Transverse colon (tissue), 4 donors: ENCODE results near the gene HSDL2. TPM values are rescaled to one million over a fixed set of nuclear protein-coding genes. Genes with fewer than 3 reads are reported as not detected.
A peak's percentile ranks its signal among the peaks of the same experiment; 100 is the strongest.

Experiments
- DNase-seq: peaks from one replicate; pipeline ENCODE4 v3.0.0-alpha.2; 2019
- H3K27ac ChIP-seq, 4 donors: fragments of 200-600 bp; sonication (generic); 2 replicates each; pipeline ENCODE4 v1.5.1; 2016 to 2018; ENCODE audit warnings: inconsistent platforms in 4 of 4
- H3K27me3 ChIP-seq: fragments of 200-600 bp; sonication (generic); 2 replicates; pipeline ENCODE4 v1.5.1; 2017; ENCODE audit warnings: inconsistent platforms
- H3K36me3 ChIP-seq, 4 donors: fragments of 200-600 bp; sonication (generic); 2 replicates each; pipeline ENCODE4 v1.5.1; 2017 to 2019; ENCODE audit warnings: inconsistent platforms in 4 of 4
- H3K4me1 ChIP-seq, 4 donors: fragments of 200-600 bp; sonication (generic); 2 replicates each; pipeline ENCODE4 v1.5.1; 2017 to 2020; ENCODE audit warnings: inconsistent platforms in 4 of 4
- H3K4me3 ChIP-seq, 4 donors: fragments of 200-600 bp; sonication (generic); 1 replicate in 1 of 4; 2 replicates in 3 of 4; pipeline versions ENCODE4 v1.5.1 to v1.6.1; 2017 to 2019; ENCODE audit warnings: inconsistent platforms in 4 of 4
- H3K9me3 ChIP-seq, 2 donors: fragments of 200-600 bp; sonication (generic); 2 replicates each; pipeline ENCODE4 v1.5.1; 2017 to 2019; ENCODE audit warnings: inconsistent platforms in 2 of 2
- EP300 ChIP-seq: sonication (generic); formaldehyde crosslinking; IDR thresholded peaks from one replicate; pipeline ENCODE4 v1.6.1; 2017; ENCODE audit warnings: antibody characterized with exemption, low read depth
- POLR2A ChIP-seq: fragments of 450-650 bp; IDR thresholded peaks from one replicate; pipeline ENCODE4 v1.6.1; 2016; ENCODE audit warnings: antibody characterized with exemption, mild to moderate bottlenecking, moderate library complexity
- POLR2AphosphoS5 ChIP-seq, 3 donors: sonication (generic); formaldehyde crosslinking; IDR thresholded peaks; one replicate each; pipeline ENCODE4 v1.6.1; 2016; ENCODE audit warnings: antibody characterized with exemption in 3 of 3
- WGBS, 2 donors: methylation state at CpG; one replicate each; pipeline ENCODE4 v1.1.5; 2018; ENCODE audit warnings: low coverage in 1 of 2; 5-methylcytosine and 5-hydroxymethylcytosine counted together
- in situ Hi-C, 4 donors: fragments of 200-750 bp; cut with MboI; loops; one replicate each; pipeline versions ENCODE4 v1.15.0 to v1.15.1; 2017; ENCODE audit warnings: low sequenced_read_pairs in 3 of 4, low pct_ligation_motif_present in 1 of 4, low pct_unique_long_range_greater_than_20kb in 1 of 4
- intact Hi-C: fragments of 100-400 bp; cut with DNase I; formaldehyde crosslinking; loops from one replicate; pipeline ENCODE4 v1.15.1; 2023; ENCODE audit warnings: low total_unique reads
- total RNA-seq, 4 donors: library from RNA; depleted of rRNA; stranded (reverse); fragments of >200 nt; gene quantifications; one replicate each; pipeline ENCODE4 v1.1.0, GENCODE V29; 2016
- TF ChIP-seq, protein P1 (sequence below), 5 experiments: fragments of 200-600 bp in 3 of 5; fragments of 450-650 bp in 2 of 5; sonication (generic) in 3 of 5; IDR thresholded peaks; 1 replicate in 2 of 5; 2 replicates in 3 of 5; pipeline ENCODE4 v1.5.1; 2016 to 2017; ENCODE audit warnings: antibody characterized with exemption in 5 of 5, inconsistent platforms in 3 of 5, mild to moderate bottlenecking in 2 of 5, moderate library complexity in 1 of 5

Gene HSDL2
- total RNA-seq, 4 donors from 2014 or later = 24.9 to 46.4 (median 28.8) TPM

DNA sequence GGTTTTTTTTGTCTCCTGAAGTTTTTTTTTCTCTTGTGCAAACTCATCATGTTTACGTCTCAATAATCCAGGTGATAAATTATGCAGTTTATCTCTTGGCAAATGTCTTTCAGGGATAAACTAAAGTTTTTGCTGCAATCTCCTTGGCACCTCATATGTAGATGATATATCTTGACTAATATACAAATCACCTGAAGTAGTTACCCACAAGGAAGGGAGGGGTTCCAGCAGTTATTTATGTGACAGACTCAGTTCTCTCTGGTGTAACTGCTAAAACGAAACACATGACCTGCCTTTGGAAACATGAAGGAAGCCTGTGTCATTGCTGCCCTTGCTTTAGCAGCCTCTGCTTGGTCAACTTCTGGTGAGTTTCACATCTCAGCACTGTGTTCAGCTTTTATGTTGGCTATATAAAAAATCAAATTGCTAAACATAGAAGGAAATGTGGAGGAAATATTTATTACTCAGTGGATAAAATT lies 67.4 kb downstream of the HSDL2 start:
- DNase-seq = no peak
- TF ChIP-seq, protein P1, sequence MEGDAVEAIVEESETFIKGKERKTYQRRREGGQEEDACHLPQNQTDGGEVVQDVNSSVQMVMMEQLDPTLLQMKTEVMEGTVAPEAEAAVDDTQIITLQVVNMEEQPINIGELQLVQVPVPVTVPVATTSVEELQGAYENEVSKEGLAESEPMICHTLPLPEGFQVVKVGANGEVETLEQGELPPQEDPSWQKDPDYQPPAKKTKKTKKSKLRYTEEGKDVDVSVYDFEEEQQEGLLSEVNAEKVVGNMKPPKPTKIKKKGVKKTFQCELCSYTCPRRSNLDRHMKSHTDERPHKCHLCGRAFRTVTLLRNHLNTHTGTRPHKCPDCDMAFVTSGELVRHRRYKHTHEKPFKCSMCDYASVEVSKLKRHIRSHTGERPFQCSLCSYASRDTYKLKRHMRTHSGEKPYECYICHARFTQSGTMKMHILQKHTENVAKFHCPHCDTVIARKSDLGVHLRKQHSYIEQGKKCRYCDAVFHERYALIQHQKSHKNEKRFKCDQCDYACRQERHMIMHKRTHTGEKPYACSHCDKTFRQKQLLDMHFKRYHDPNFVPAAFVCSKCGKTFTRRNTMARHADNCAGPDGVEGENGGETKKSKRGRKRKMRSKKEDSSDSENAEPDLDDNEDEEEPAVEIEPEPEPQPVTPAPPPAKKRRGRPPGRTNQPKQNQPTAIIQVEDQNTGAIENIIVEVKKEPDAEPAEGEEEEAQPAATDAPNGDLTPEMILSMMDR (IDR thresholded peaks at IDR 0.05) = no peak
- TF ChIP-seq POLR2AphosphoS5 (IDR thresholded peaks at IDR 0.05) = peak; percentile 6 to 44 (median 29)
- H3K36me3 ChIP-seq = no peaks in the 10 kb centered on the region
- H3K27me3 ChIP-seq = no peaks in the 10 kb centered on the region
- 33 to 56% methylated on average over 1 to 2 of the region's 2 CpGs for WGBS, 2 donors
- H3K9me3 ChIP-seq = no peaks in the 10 kb centered on the region
- H3K4me1 ChIP-seq = peaks cover 0 to 9% (median 0%) of the 10 kb centered on the region in 4 donors
- intact Hi-C loops (no loop called here), in situ Hi-C loops (no loop called here)
- H3K27ac ChIP-seq = peak overlapping the region in 2 of 4 donors; percentile 13 to 23
- H3K4me3 ChIP-seq = no peak overlapping the region

DNA sequence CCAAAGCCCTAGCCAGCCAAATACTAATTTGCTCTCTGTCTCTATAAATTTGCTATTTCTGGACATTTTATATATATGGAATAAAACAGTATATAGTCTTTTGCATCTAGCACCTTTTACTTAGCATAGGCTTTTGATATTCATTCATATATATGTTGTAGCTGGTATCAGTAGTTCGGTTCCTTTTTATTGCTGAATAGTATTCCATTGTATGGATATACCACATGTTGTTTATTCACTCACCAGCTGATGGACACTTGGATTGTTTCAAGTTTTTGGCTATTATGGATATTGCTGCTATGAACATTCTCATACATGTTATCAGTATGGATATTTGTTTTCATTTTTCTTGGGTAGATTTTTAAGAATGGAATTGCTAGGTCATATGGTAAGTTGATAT lies 82.9 kb downstream of the HSDL2 start:
- Histone ChIP-seq H3K4me3 (no peak overlapping the region), H3K4me1 (no peaks in the 10 kb centered on the region), H3K27ac (no peak overlapping the region), H3K27me3 (no peaks in the 10 kb centered on the region), H3K9me3 (no peaks in the 10 kb centered on the region), H3K36me3 (peaks cover 0 to 43% (median 3%) of the 10 kb centered on the region in 4 donors)
- no peak for TF ChIP-seq POLR2AphosphoS5 (IDR thresholded peaks at IDR 0.05)
- 94 to 100% methylated on average over 1 of the region's 1 CpG for WGBS, 2 donors
- no peak for DNase-seq
- intact Hi-C loops = no loop called here
- in situ Hi-C loops = no loop called here

DNA sequence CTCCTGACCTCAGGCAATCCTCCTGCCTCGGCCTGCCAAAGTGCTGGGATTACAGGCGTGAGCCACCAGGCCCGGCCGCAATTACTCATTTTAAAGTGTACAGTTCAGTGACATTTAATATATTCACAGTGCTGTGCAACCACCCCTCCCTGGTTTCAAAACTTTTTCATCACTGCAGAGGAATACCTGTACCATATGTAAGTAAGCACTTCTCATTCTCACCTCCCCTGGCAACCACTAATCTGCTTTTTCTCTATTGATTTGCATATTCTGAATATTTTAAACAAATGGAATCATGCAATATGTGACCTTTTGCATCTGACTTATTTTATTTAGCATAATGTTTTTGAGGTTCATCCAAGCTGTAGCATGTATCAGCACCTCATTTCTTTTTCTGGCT lies 85.4 kb downstream of the HSDL2 start:
- intact Hi-C loops = no loop called here
- Histone ChIP-seq H3K4me3 (no peak overlapping the region), H3K9me3 (no peaks in the 10 kb centered on the region), H3K27ac (no peak overlapping the region), H3K36me3 (peaks cover 0 to 30% (median 3%) of the 10 kb centered on the region in 4 donors), H3K4me1 (no peaks in the 10 kb centered on the region), H3K27me3 (no peaks in the 10 kb centered on the region)
- in situ Hi-C loops = no loop called here
- WGBS, 2 donors = 94% methylated on average over 4 of the region's 4 CpGs; no CpG with 5 or more reads in 1 of the 2 donors
- TF ChIP-seq EP300 (no peak), POLR2AphosphoS5 (IDR thresholded peaks at IDR 0.05) (no peak), POLR2A (no peak)
- TF ChIP-seq, protein P1 (IDR thresholded peaks at IDR 0.05) = no peak
- no peak for DNase-seq

DNA sequence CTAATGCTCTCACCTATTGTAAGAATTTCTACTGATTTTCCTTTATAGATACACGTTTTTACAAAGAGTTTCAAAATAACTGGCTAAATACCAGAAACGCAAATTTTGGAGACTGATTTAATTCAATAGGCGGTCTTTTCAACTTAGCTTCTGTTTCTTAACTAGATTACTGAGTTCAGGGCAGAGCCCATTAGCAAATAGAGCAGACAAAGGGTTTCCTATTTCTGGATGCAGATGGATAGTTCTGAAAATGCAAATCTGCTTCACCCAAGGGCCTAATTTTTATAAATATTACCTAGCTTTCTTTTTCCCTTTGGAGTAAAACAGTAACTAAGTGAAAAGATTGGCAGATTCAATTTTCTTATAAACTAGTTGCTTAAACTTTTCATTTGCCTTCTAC lies 93.1 kb downstream of the HSDL2 start:
- 88 to 94% methylated on average over 3 of the region's 3 CpGs for WGBS, 2 donors
- Histone ChIP-seq H3K9me3 (no peaks in the 10 kb centered on the region), H3K27ac (no peak overlapping the region), H3K36me3 (no peaks in the 10 kb centered on the region), H3K4me1 (no peaks in the 10 kb centered on the region), H3K4me3 (no peak overlapping the region), H3K27me3 (no peaks in the 10 kb centered on the region)
- in situ Hi-C loops = no loop called here
- TF ChIP-seq EP300 = no peak
- TF ChIP-seq POLR2A = no peak
- TF ChIP-seq, protein P1 (IDR thresholded peaks at IDR 0.05) = no peak
- no peak for TF ChIP-seq POLR2AphosphoS5 (IDR thresholded peaks at IDR 0.05)
- intact Hi-C loops = no loop called here
- no peak for DNase-seq

DNA sequence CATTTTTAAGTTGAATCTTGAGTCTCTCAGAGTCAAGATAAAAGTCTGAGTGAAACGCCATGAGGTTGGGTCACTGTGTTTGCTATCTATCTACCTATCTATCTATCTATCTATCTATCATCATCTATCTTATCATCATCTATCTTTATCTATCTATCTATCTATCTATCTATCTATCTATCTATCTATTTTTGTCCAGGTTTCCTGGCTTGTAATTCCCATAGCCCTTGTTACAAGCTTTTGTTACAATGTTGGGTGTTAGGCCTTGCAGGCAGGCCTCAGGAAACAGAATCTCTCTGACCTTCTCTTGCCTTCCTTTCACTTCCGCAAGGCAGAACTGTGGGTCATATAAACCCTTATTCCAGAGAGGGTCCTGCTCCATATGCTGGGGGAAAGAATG lies 94.1 kb downstream of the HSDL2 start:
- 98 to 100% methylated on average over 2 of the region's 2 CpGs for WGBS, 2 donors
- Histone ChIP-seq H3K36me3 (no peaks in the 10 kb centered on the region), H3K9me3 (no peaks in the 10 kb centered on the region), H3K27ac (no peak overlapping the region), H3K4me3 (no peak overlapping the region), H3K27me3 (no peaks in the 10 kb centered on the region), H3K4me1 (no peaks in the 10 kb centered on the region)
- no peak for DNase-seq
- in situ Hi-C loops (no loop called here), intact Hi-C loops (no loop called here)
- no peak for TF ChIP-seq POLR2A
- TF ChIP-seq, protein P1 (IDR thresholded peaks at IDR 0.05) = no peak
- TF ChIP-seq POLR2AphosphoS5 (IDR thresholded peaks at IDR 0.05) = no peak
- no peak for TF ChIP-seq EP300
